ENCODE measurements around the gene WNT11. TPM values are rescaled to one million over a fixed set of nuclear protein-coding genes. Genes with fewer than 3 reads are reported as not detected.
A peak's percentile ranks its signal among the peaks of the same experiment; 100 is the strongest.

Gene WNT11
- total RNA-seq, 1 experiment from 2014 or later: 29.0 TPM

- peak overlapping the region; percentile 56 for H3K4me3 Mint-ChIP-seq (ENCODE audit: unreplicated experiment)
- no peaks in the 10 kb centered on the region for H3K9me3 Mint-ChIP-seq (ENCODE audit: unreplicated experiment)
- H3K4me1 Mint-ChIP-seq (ENCODE audit: low read depth, unreplicated experiment): peaks cover 66% of the 10 kb centered on the region
- Histone ChIP-seq H3K27me3 (replicated peaks; ENCODE audit: control insufficient read depth, insufficient read depth, low read length) (no peaks in the 10 kb centered on the region), H3K9me3 (no peaks in the 10 kb centered on the region), H3K36me3 (ENCODE audit: control insufficient read depth, insufficient read depth, low read length) (no peaks in the 10 kb centered on the region), H3K4me1 (peaks cover 81% of the 10 kb centered on the region), H3K4me3 (ENCODE audit: low read depth, low read length) (no peak overlapping the region)
- H3K36me3 Mint-ChIP-seq (ENCODE audit: insufficient read depth, unreplicated experiment): peaks cover 6% of the 10 kb centered on the region
- H3K27ac Mint-ChIP-seq (ENCODE audit: unreplicated experiment): peak overlapping the region; percentile 90
- POLR2A ChIA-PET: interaction anchor here (0.8 kb wide), 1 partner anchor 57 kb away, joined by 3 read pairs; no protein-coding TSS in a partner anchor
- intact Hi-C loops (cut with micrococcal nuclease; ENCODE audit: unreplicated experiment): loop anchor here (2.0 kb wide), 1 partner anchor 55 kb away; the partner anchor contains the start of gene WNT11
- no peaks in the 10 kb centered on the region for H3K27me3 Mint-ChIP-seq (ENCODE audit: insufficient read depth, unreplicated experiment)
- TF ChIP-seq CTCF (IDR thresholded peaks at IDR 0.05; ENCODE audit: insufficient read depth in 1 of 2, low read depth in 1 of 2, low read length in 1 of 2, severe bottlenecking in 1 of 2, unreplicated experiment in 1 of 2): no peak
- no TSS peak for BruUV-seq (replicated peaks)
- DNase-seq: peak in 1 of 2 experiments; percentile 42
- CTCF ChIA-PET: interaction anchor here (0.8 to 1.3 kb wide), 2 partner anchors 56 to 255 kb away, joined by 3 read pairs; no protein-coding TSS in a partner anchor
These were observed 54.7 kb downstream of the WNT11 start for GRCh38 chr11:76151556-76152085.

GRCh38 chr11:76150141-76150540, 56.2 kb downstream of the WNT11 start:
- intact Hi-C loops (cut with micrococcal nuclease; ENCODE audit: unreplicated experiment): no loop called here
- POLR2A ChIA-PET: no interaction called here

GRCh38 chr11:76149713-76150112, 56.6 kb downstream of the WNT11 start:
- Histone ChIP-seq H3K27me3 (replicated peaks; ENCODE audit: control insufficient read depth, insufficient read depth, low read length) (no peaks in the 10 kb centered on the region), H3K4me3 (ENCODE audit: low read depth, low read length) (no peak overlapping the region), H3K4me1 (peaks cover 65% of the 10 kb centered on the region), H3K36me3 (ENCODE audit: control insufficient read depth, insufficient read depth, low read length) (no peaks in the 10 kb centered on the region), H3K9me3 (no peaks in the 10 kb centered on the region)
- Mint-ChIP-seq H3K36me3 (ENCODE audit: insufficient read depth, unreplicated experiment) (peaks cover 6% of the 10 kb centered on the region), H3K9me3 (ENCODE audit: unreplicated experiment) (no peaks in the 10 kb centered on the region), H3K27me3 (ENCODE audit: insufficient read depth, unreplicated experiment) (no peaks in the 10 kb centered on the region), H3K27ac (ENCODE audit: unreplicated experiment) (no peak overlapping the region), H3K4me3 (ENCODE audit: unreplicated experiment) (no peak overlapping the region), H3K4me1 (ENCODE audit: low read depth, unreplicated experiment) (peaks cover 58% of the 10 kb centered on the region)
- BruUV-seq (replicated peaks): no TSS peak
- POLR2A ChIA-PET: no interaction called here
- CTCF ChIA-PET: no interaction called here
- TF ChIP-seq CTCF (IDR thresholded peaks at IDR 0.05; ENCODE audit: insufficient read depth in 1 of 2, low read depth in 1 of 2, low read length in 1 of 2, severe bottlenecking in 1 of 2, unreplicated experiment in 1 of 2): no peak
- DNase-seq: peak in 1 of 2 experiments; percentile 29
- intact Hi-C loops (cut with micrococcal nuclease; ENCODE audit: unreplicated experiment): no loop called here

More at GRCh38 chr11:76150141-76150540, 56.2 kb downstream of the WNT11 start:
- peaks cover 68% of the 10 kb centered on the region for H3K4me1 ChIP-seq
- no peak overlapping the region for H3K27ac Mint-ChIP-seq (ENCODE audit: unreplicated experiment)
- H3K36me3 Mint-ChIP-seq (ENCODE audit: insufficient read depth, unreplicated experiment): peaks cover 6% of the 10 kb centered on the region
- TF ChIP-seq CTCF (IDR thresholded peaks at IDR 0.05; ENCODE audit: insufficient read depth in 1 of 2, low read depth in 1 of 2, low read length in 1 of 2, severe bottlenecking in 1 of 2, unreplicated experiment in 1 of 2): no peak
- H3K9me3 ChIP-seq: no peaks in the 10 kb centered on the region
- H3K4me3 ChIP-seq (ENCODE audit: low read depth, low read length): no peak overlapping the region
- H3K4me3 Mint-ChIP-seq (ENCODE audit: unreplicated experiment): no peak overlapping the region
- H3K4me1 Mint-ChIP-seq (ENCODE audit: low read depth, unreplicated experiment): peaks cover 58% of the 10 kb centered on the region
- peak in 1 of 2 experiments; percentile 34 for DNase-seq
- no peaks in the 10 kb centered on the region for H3K36me3 ChIP-seq (ENCODE audit: control insufficient read depth, insufficient read depth, low read length)
- CTCF ChIA-PET: no interaction called here
- H3K27me3 ChIP-seq (replicated peaks; ENCODE audit: control insufficient read depth, insufficient read depth, low read length): no peaks in the 10 kb centered on the region
- no peaks in the 10 kb centered on the region for H3K27me3 Mint-ChIP-seq (ENCODE audit: insufficient read depth, unreplicated experiment)
- no TSS peak for BruUV-seq (replicated peaks)
- no peaks in the 10 kb centered on the region for H3K9me3 Mint-ChIP-seq (ENCODE audit: unreplicated experiment)

All from Caco-2 (cell line).